Esophagus squamous epithelium (tissue), 5 donors: ENCODE measurements around the gene TRUB1. TPM values are rescaled to one million over a fixed set of nuclear protein-coding genes. Genes with fewer than 3 reads are reported as not detected.

Experiments used
- DNase-seq: peaks from one replicate; lab custom pipeline; 2025; lab: John Stamatoyannopoulos, UW
- H3K27ac ChIP-seq, 4 donors: fragments of 200-600 bp; sonication (generic); one replicate each; pipeline ENCODE4 v1.5.1; 2016 to 2019; ENCODE audit warnings: mild to moderate bottlenecking in 1 of 4
- H3K27me3 ChIP-seq, 4 donors: fragments of 200-600 bp; sonication (generic); 1 replicate in 3 of 4; 2 replicates in 1 of 4; pipeline versions ENCODE4 v1.5.1 to v1.6.0; 2017 to 2021; ENCODE audit warnings: antibody characterized with exemption in 1 of 4
- H3K36me3 ChIP-seq, 3 donors: fragments of 200-600 bp; sonication (generic); one replicate each; pipeline ENCODE4 v1.5.1; 2016 to 2019
- H3K4me1 ChIP-seq, 3 donors: fragments of 200-600 bp; sonication (generic); one replicate each; pipeline ENCODE4 v1.5.1; 2017 to 2019
- H3K4me3 ChIP-seq, 4 donors: fragments of 200-600 bp; sonication (generic); 1 replicate in 3 of 4; 2 replicates in 1 of 4; pipeline ENCODE4 v1.5.1; 2016 to 2019; ENCODE audit warnings: mild to moderate bottlenecking in 2 of 4, moderate library complexity in 1 of 4
- H3K9me3 ChIP-seq, 3 donors: fragments of 200-600 bp; sonication (generic); one replicate each; pipeline ENCODE4 v1.5.1; 2016 to 2019
- POLR2A ChIP-seq, 4 donors: fragments of 450-650 bp; IDR thresholded peaks; one replicate each; pipeline ENCODE4 v1.6.1; 2017; ENCODE audit warnings: antibody characterized with exemption in 4 of 4, mild to moderate bottlenecking in 4 of 4, moderate library complexity in 3 of 4
- WGBS, 2 donors: methylation state at CpG; one replicate each; pipeline ENCODE4 v1.1.5; 2018; 5-methylcytosine and 5-hydroxymethylcytosine counted together
- intact Hi-C: fragments of 100-400 bp; cut with DNase I; formaldehyde crosslinking; loops from one replicate; pipeline ENCODE4 v1.15.0; 2022
- total RNA-seq, 4 donors: library from RNA; depleted of rRNA; stranded (reverse); fragments of >200 nt; gene quantifications; one replicate each; pipeline ENCODE4 v1.1.0, GENCODE V29; 2016
- TF ChIP-seq, protein P1 (sequence below), 6 experiments: fragments of 450-650 bp in 4 of 6; fragments of 200-600 bp in 2 of 6; sonication (generic) in 2 of 6; IDR thresholded peaks; one replicate each; pipeline ENCODE4 v1.5.1; 2016 to 2019; ENCODE audit warnings: antibody characterized with exemption in 6 of 6, mild to moderate bottlenecking in 4 of 6, moderate library complexity in 4 of 6
- donor health status: DM: yes; HTN: yes; CAD: no.

The TRUB1 gene
- total RNA-seq, 4 donors from 2014 or later: 11.0 to 20.6 (median 17.2) TPM

DNA sequence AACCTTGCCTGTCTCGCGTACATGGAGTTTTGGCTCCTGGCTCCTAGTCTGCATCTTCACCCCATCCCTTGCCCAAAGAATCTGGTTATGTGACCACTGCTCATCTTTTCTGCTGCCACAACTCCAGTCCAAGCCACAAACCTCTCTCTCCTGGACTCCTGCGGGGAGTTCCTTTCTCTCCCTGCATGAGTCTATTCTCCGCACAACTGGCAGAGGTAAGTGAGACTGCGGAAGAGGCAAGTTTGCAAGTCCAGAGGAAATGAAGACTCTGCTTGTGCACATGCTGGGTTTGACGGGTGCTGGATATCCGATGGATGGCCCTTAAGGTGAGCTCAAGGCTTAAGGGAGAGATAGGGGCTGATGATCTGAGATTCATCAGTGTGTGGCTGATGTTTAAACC, 61.0 kb downstream of the TRUB1 start:
- no peak overlapping the region for H3K27ac ChIP-seq
- TF ChIP-seq, protein P1, sequence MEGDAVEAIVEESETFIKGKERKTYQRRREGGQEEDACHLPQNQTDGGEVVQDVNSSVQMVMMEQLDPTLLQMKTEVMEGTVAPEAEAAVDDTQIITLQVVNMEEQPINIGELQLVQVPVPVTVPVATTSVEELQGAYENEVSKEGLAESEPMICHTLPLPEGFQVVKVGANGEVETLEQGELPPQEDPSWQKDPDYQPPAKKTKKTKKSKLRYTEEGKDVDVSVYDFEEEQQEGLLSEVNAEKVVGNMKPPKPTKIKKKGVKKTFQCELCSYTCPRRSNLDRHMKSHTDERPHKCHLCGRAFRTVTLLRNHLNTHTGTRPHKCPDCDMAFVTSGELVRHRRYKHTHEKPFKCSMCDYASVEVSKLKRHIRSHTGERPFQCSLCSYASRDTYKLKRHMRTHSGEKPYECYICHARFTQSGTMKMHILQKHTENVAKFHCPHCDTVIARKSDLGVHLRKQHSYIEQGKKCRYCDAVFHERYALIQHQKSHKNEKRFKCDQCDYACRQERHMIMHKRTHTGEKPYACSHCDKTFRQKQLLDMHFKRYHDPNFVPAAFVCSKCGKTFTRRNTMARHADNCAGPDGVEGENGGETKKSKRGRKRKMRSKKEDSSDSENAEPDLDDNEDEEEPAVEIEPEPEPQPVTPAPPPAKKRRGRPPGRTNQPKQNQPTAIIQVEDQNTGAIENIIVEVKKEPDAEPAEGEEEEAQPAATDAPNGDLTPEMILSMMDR (IDR thresholded peaks at IDR 0.05): no peak
- no peak for TF ChIP-seq POLR2A (IDR thresholded peaks at IDR 0.05)
- H3K4me1 ChIP-seq: peaks cover 0 to 4% (median 0%) of the 10 kb centered on the region in 3 donors
- no peaks in the 10 kb centered on the region for H3K9me3 ChIP-seq
- no peak for DNase-seq
- peaks cover 0 to 5% (median 0%) of the 10 kb centered on the region in 3 donors for H3K36me3 ChIP-seq
- no peak overlapping the region for H3K4me3 ChIP-seq
- H3K27me3 ChIP-seq: peaks cover 0 to under 1% (median 0%) of the 10 kb centered on the region in 4 donors
- WGBS, 2 donors: 92 to 98% methylated on average over 6 to 7 of the region's 7 CpGs
- intact Hi-C loops: no loop called here

DNA sequence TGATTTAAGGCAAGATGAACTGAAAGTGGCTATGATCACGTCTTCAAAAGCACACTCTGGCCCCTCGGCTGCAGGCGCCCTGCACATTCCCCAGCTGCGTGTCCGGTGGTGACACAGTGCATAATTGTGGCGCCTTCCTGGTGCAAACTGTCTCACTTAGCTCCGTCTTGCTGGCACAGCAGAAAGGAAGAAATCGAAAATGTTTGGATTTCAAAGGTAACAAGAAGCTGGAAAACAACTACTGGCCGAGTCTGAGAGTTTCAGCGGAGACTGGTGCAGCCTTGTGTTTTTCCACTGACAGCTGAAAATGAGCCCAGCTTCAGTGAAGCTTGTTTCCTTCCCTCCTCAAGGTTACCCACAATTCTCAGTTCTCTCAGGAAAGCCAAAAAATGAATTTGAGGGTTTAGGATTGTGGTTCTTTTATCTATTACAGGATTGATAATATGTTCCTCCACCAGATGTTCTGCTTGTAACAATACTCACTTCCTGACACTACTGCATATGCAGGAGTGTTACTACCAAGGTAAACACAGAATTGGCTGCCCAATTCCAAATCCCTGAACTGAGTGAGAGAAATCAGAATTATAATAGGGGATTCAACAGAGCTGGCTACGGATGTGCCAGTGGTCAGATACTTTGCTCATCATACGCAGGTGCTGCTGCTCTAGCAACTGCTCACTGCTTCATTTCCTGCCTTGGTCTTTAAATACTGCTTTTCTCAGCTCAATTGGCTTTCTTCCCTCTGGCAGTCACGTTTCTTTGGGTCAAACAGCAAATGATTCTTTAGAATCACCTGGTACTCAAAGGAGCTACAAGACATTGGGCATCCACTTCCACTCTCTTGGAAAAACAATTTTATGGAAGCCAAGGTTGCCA, 63.7 kb downstream of the TRUB1 start:
- TF ChIP-seq, protein P1 (IDR thresholded peaks at IDR 0.05): no peak
- no peak for TF ChIP-seq POLR2A (IDR thresholded peaks at IDR 0.05)
- intact Hi-C loops: no loop called here
- Histone ChIP-seq H3K4me1 (peaks cover 0 to 4% (median 0%) of the 10 kb centered on the region in 3 donors), H3K9me3 (no peaks in the 10 kb centered on the region), H3K4me3 (no peak overlapping the region), H3K36me3 (no peaks in the 10 kb centered on the region), H3K27me3 (peaks cover 0 to 3% (median 0%) of the 10 kb centered on the region in 4 donors), H3K27ac (no peak overlapping the region)
- 57 to 65% methylated on average over 12 to 13 of the region's 13 CpGs for WGBS, 2 donors
- no peak for DNase-seq

DNA sequence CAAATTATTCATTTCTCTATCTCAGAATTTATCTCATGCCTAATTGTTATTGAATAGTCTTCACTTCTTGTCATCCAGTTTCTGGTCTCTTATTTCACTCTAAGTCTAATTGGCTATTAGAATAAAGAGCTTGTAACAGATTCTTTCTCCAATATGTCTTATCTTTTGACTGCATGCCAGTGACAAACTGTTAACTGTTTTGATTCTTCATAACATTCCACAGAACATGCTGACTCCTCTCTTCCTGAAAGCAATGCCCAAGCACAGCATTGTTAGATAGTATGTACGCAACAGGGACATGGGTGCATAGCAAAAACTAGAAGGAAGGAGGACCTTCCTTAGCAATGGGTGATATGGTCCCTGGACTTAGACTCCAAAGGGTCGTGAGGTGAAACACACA, 65.4 kb downstream of the TRUB1 start:
- no peak for TF ChIP-seq POLR2A (IDR thresholded peaks at IDR 0.05)
- TF ChIP-seq, protein P1 (IDR thresholded peaks at IDR 0.05): no peak
- no peak for DNase-seq
- Histone ChIP-seq H3K27me3 (peaks cover 0 to 3% (median 0%) of the 10 kb centered on the region in 4 donors), H3K4me1 (peaks cover 0 to 4% (median 0%) of the 10 kb centered on the region in 3 donors), H3K9me3 (no peaks in the 10 kb centered on the region), H3K27ac (no peak overlapping the region), H3K4me3 (no peak overlapping the region), H3K36me3 (no peaks in the 10 kb centered on the region)
- intact Hi-C loops: no loop called here
- 80 to 86% methylated on average over 1 to 2 of the region's 2 CpGs for WGBS, 2 donors

DNA sequence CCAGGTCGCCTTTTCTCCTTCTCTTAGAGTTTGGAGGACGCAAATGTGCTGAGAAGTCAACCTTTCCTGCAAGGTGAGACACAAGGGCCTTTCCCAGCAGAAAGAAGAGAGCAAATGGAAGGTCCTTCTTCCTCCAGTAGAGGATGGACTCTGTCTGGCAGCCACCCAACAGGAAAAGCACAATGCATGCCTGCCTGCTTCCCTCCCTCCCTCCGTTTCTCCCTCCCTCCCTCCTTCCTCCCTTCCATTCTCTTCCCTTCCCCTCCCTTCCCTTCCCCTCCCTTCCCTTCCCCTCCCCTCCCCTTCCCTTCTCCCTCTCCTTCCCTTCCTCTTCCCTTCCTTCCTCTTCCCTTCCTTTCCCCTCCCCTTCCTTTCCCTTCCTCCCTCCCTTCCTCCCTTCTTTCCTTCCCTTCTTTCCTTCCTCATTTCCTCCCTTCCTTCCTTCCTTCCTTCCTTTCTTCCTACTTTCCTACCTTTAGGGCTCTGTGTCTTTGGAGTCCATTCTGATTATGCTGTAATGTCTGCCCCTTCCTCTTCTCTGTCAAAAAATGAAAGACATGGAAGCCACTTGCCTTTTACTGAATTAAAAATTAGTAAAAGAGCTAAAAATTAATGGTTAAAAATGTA, 66.4 kb downstream of the TRUB1 start:
- DNase-seq: no peak
- no peak overlapping the region for H3K27ac ChIP-seq
- 54 to 72% methylated on average over 3 of the region's 3 CpGs for WGBS, 2 donors
- TF ChIP-seq POLR2A (IDR thresholded peaks at IDR 0.05): no peak
- TF ChIP-seq, protein P1 (IDR thresholded peaks at IDR 0.05): no peak
- no peaks in the 10 kb centered on the region for H3K9me3 ChIP-seq
- H3K4me3 ChIP-seq: no peak overlapping the region
- no peaks in the 10 kb centered on the region for H3K36me3 ChIP-seq
- peaks cover 0 to 4% (median 0%) of the 10 kb centered on the region in 3 donors for H3K4me1 ChIP-seq
- peaks cover 0 to 3% (median 0%) of the 10 kb centered on the region in 4 donors for H3K27me3 ChIP-seq
- intact Hi-C loops: no loop called here

DNA sequence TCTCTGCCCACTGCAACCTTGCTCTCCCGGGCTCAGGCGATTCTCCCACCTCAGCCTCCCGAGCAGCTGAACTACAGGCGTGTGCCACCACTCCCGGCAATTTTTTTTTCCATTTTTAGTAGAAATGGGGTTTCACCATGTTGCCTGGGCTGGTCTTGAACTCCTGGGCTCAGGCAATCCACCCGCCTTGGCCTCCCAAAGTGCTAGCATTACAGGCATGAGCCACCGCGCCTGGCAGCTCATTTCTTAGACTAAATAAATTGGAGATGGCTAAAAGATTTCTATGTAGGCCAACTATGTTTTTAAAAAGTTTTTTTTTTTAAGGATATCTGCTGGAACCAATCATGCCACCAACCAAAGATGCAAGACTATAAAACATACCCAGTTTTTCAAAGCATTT, 67.8 kb downstream of the TRUB1 start:
- TF ChIP-seq, protein P1 (IDR thresholded peaks at IDR 0.05): no peak
- TF ChIP-seq POLR2A (IDR thresholded peaks at IDR 0.05): no peak
- H3K9me3 ChIP-seq: no peaks in the 10 kb centered on the region
- intact Hi-C loops: no loop called here
- 89 to 90% methylated on average over 8 of the region's 8 CpGs for WGBS, 2 donors
- no peaks in the 10 kb centered on the region for H3K36me3 ChIP-seq
- no peak overlapping the region for H3K27ac ChIP-seq
- DNase-seq: no peak
- peaks cover 0 to 8% (median 0%) of the 10 kb centered on the region in 4 donors for H3K27me3 ChIP-seq
- H3K4me1 ChIP-seq: no peaks in the 10 kb centered on the region
- H3K4me3 ChIP-seq: no peak overlapping the region
